Transverse colon (tissue), 4 donors: ENCODE results near the gene DTNBP1. TPM values are rescaled to one million over a fixed set of nuclear protein-coding genes. Genes with fewer than 3 reads are reported as not detected.

Experiments used
- DNase-seq: peaks from one replicate; pipeline ENCODE4 v3.0.0-alpha.2; 2019
- H3K27ac ChIP-seq, 4 donors: fragments of 200-600 bp; sonication (generic); 2 replicates each; pipeline ENCODE4 v1.5.1; 2016 to 2018; ENCODE audit warnings: inconsistent platforms in 4 of 4
- H3K27me3 ChIP-seq: fragments of 200-600 bp; sonication (generic); 2 replicates; pipeline ENCODE4 v1.5.1; 2017; ENCODE audit warnings: inconsistent platforms
- H3K36me3 ChIP-seq, 4 donors: fragments of 200-600 bp; sonication (generic); 2 replicates each; pipeline ENCODE4 v1.5.1; 2017 to 2019; ENCODE audit warnings: inconsistent platforms in 4 of 4
- H3K4me1 ChIP-seq, 4 donors: fragments of 200-600 bp; sonication (generic); 2 replicates each; pipeline ENCODE4 v1.5.1; 2017 to 2020; ENCODE audit warnings: inconsistent platforms in 4 of 4
- H3K4me3 ChIP-seq, 4 donors: fragments of 200-600 bp; sonication (generic); 1 replicate in 1 of 4; 2 replicates in 3 of 4; pipeline versions ENCODE4 v1.5.1 to v1.6.1; 2017 to 2019; ENCODE audit warnings: inconsistent platforms in 4 of 4
- H3K9me3 ChIP-seq, 2 donors: fragments of 200-600 bp; sonication (generic); 2 replicates each; pipeline ENCODE4 v1.5.1; 2017 to 2019; ENCODE audit warnings: inconsistent platforms in 2 of 2
- EP300 ChIP-seq: sonication (generic); formaldehyde crosslinking; IDR thresholded peaks from one replicate; pipeline ENCODE4 v1.6.1; 2017; ENCODE audit warnings: antibody characterized with exemption, low read depth
- POLR2A ChIP-seq: fragments of 450-650 bp; IDR thresholded peaks from one replicate; pipeline ENCODE4 v1.6.1; 2016; ENCODE audit warnings: antibody characterized with exemption, mild to moderate bottlenecking, moderate library complexity
- POLR2AphosphoS5 ChIP-seq, 3 donors: sonication (generic); formaldehyde crosslinking; IDR thresholded peaks; one replicate each; pipeline ENCODE4 v1.6.1; 2016; ENCODE audit warnings: antibody characterized with exemption in 3 of 3
- WGBS, 2 donors: methylation state at CpG; one replicate each; pipeline ENCODE4 v1.1.5; 2018; ENCODE audit warnings: low coverage in 1 of 2; 5-methylcytosine and 5-hydroxymethylcytosine counted together
- in situ Hi-C, 4 donors: fragments of 200-750 bp; cut with MboI; loops; one replicate each; pipeline versions ENCODE4 v1.15.0 to v1.15.1; 2017; ENCODE audit warnings: low sequenced_read_pairs in 3 of 4, low pct_ligation_motif_present in 1 of 4, low pct_unique_long_range_greater_than_20kb in 1 of 4
- intact Hi-C: fragments of 100-400 bp; cut with DNase I; formaldehyde crosslinking; loops from one replicate; pipeline ENCODE4 v1.15.1; 2023; ENCODE audit warnings: low total_unique reads
- total RNA-seq, 4 donors: library from RNA; depleted of rRNA; stranded (reverse); fragments of >200 nt; gene quantifications; one replicate each; pipeline ENCODE4 v1.1.0, GENCODE V29; 2016
- TF ChIP-seq, protein P1 (sequence below), 5 experiments: fragments of 200-600 bp in 3 of 5; fragments of 450-650 bp in 2 of 5; sonication (generic) in 3 of 5; IDR thresholded peaks; 1 replicate in 2 of 5; 2 replicates in 3 of 5; pipeline ENCODE4 v1.5.1; 2016 to 2017; ENCODE audit warnings: antibody characterized with exemption in 5 of 5, inconsistent platforms in 3 of 5, mild to moderate bottlenecking in 2 of 5, moderate library complexity in 1 of 5

The DTNBP1 gene
- total RNA-seq, 4 donors from 2014 or later: 6.0 to 20.3 (median 16.0) TPM

DNA sequence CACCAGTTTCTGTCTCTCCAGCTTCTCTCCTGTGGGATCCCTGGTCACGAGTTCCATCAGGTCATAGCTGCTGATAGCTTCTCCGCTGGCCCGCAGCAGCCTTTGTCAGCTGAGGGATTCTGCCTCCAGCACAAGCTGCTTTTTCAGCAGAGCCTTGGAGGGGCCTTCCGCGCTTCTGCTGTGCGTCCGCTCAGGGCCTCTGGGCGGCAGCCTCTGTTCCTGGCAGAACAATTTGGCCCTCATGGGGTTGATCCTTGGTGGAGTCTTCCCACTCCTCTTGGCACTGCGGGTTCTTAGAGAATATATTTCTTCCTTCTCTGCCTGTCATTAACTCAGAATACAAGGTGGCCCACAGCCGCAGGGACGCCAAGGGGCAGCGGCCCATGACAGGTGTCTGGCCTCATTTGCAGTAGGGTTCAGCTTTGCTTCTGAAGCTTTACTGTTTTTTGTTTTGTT lies 158.8 kb downstream of the DTNBP1 start:
- no peaks in the 10 kb centered on the region for H3K9me3 ChIP-seq
- DNase-seq: peak; percentile 16
- in situ Hi-C loops: loop anchor here in 1 of 4 donors (25.0 kb wide), 1 partner anchor 108 kb away; no protein-coding TSS in a partner anchor
- no peaks in the 10 kb centered on the region for H3K27me3 ChIP-seq
- H3K4me1 ChIP-seq: peaks cover 5 to 28% (median 7%) of the 10 kb centered on the region in 4 donors
- intact Hi-C loops: loop anchor here (10.0 kb wide), 1 partner anchor 121 kb away; no protein-coding TSS in a partner anchor
- peak overlapping the region; percentile 63 to 78 (median 66) for H3K27ac ChIP-seq
- 83 to 86% methylated on average over 3 to 12 of the region's 12 CpGs for WGBS, 2 donors
- no peak overlapping the region for H3K4me3 ChIP-seq
- TF ChIP-seq POLR2AphosphoS5 (IDR thresholded peaks at IDR 0.05): no peak
- TF ChIP-seq, protein P1, sequence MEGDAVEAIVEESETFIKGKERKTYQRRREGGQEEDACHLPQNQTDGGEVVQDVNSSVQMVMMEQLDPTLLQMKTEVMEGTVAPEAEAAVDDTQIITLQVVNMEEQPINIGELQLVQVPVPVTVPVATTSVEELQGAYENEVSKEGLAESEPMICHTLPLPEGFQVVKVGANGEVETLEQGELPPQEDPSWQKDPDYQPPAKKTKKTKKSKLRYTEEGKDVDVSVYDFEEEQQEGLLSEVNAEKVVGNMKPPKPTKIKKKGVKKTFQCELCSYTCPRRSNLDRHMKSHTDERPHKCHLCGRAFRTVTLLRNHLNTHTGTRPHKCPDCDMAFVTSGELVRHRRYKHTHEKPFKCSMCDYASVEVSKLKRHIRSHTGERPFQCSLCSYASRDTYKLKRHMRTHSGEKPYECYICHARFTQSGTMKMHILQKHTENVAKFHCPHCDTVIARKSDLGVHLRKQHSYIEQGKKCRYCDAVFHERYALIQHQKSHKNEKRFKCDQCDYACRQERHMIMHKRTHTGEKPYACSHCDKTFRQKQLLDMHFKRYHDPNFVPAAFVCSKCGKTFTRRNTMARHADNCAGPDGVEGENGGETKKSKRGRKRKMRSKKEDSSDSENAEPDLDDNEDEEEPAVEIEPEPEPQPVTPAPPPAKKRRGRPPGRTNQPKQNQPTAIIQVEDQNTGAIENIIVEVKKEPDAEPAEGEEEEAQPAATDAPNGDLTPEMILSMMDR (IDR thresholded peaks at IDR 0.05): no peak
- TF ChIP-seq EP300: no peak
- TF ChIP-seq POLR2A: no peak
- H3K36me3 ChIP-seq: peaks cover 0 to 10% (median 0%) of the 10 kb centered on the region in 4 donors

DNA sequence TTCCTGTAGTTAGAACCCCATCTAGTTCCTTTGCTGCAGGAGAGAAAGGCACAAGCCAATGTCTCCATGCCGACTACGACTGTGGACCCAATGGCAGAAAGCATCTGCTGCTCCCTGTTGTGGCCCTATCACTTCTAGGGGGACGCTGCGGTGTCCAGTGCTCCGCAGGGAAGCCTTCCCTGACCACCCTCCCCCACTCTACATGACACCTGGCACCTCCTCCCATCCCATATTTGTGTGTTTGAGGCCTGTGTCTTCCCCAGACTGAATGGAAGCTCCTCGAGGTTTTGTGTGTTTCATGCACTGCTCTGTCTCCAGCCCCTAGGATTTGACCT lies 159.5 kb downstream of the DTNBP1 start:
- WGBS, 2 donors: 92 to 100% methylated on average over 2 to 6 of the region's 6 CpGs
- Histone ChIP-seq H3K27me3 (no peaks in the 10 kb centered on the region), H3K4me1 (peaks cover 5 to 28% (median 7%) of the 10 kb centered on the region in 4 donors), H3K27ac (no peak overlapping the region), H3K9me3 (no peaks in the 10 kb centered on the region), H3K36me3 (peaks cover 0 to 6% (median 0%) of the 10 kb centered on the region in 4 donors), H3K4me3 (no peak overlapping the region)
- in situ Hi-C loops (loop anchor here in 1 of 4 donors (25.0 kb wide), 1 partner anchor 109 kb away; no protein-coding TSS in a partner anchor), intact Hi-C loops (loop anchor here (10.0 kb wide), 1 partner anchor 121 kb away; no protein-coding TSS in a partner anchor)
- TF ChIP-seq, protein P1 (IDR thresholded peaks at IDR 0.05): no peak
- no peak for TF ChIP-seq POLR2AphosphoS5 (IDR thresholded peaks at IDR 0.05)
- TF ChIP-seq EP300: no peak
- no peak for TF ChIP-seq POLR2A
- DNase-seq: no peak

DNA sequence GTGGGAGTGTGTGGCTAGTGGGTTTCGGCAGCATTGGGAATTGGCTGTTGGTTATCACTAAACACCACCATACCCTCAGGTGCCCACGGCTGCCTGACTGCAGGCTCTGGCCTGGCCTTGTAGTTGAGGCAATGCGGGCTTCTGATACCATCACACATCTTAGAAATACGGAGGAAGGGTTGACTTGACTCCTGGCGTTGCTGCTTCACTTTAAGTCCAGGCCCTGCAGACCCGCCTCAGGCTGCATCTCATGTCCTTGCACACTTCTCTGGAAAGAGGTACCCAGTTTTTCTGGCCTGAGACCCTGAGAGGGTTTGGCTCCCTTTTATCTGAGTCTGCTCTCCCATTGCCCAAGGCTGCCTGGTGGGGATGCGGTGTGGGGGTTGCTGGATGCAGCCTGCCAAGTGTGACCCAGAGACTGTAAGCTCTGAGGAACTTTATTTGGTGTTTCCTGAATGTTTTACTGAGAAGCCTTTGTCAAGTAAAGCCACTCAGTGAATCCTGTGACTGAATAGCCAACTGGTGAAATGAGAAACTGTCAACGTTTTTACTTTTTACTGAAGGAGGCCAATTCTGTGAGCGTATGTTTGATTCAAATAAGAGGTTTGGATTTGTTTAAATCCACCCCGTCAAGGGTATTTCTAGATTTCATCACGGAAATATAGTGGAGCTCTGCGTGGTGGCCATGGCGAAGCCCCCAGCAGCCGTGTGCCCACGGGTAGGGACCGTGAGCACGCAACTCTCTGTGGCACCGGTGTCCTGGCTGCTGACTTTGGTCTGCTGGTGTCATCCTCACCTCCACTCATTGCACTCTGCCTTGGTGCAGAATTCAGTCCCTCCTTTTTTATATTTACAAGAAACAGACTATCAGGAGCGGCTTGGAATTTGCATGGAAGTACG lies 160.1 kb downstream of the DTNBP1 start:
- WGBS, 2 donors: 59 to 88% methylated on average over 6 to 20 of the region's 20 CpGs
- Histone ChIP-seq H3K27ac (no peak overlapping the region), H3K4me3 (no peak overlapping the region), H3K27me3 (no peaks in the 10 kb centered on the region), H3K4me1 (peaks cover 5 to 28% (median 7%) of the 10 kb centered on the region in 4 donors), H3K9me3 (no peaks in the 10 kb centered on the region), H3K36me3 (peaks cover 0 to 6% (median 0%) of the 10 kb centered on the region in 4 donors)
- intact Hi-C loops: loop anchor here (10.0 kb wide), 1 partner anchor 122 kb away; no protein-coding TSS in a partner anchor
- in situ Hi-C loops: loop anchor here in 1 of 4 donors (25.0 kb wide), 1 partner anchor 110 kb away; no protein-coding TSS in a partner anchor
- TF ChIP-seq EP300 (no peak), POLR2A (no peak), POLR2AphosphoS5 (IDR thresholded peaks at IDR 0.05) (no peak)
- TF ChIP-seq, protein P1 (IDR thresholded peaks at IDR 0.05): no peak
- peak; percentile 4 for DNase-seq

DNA sequence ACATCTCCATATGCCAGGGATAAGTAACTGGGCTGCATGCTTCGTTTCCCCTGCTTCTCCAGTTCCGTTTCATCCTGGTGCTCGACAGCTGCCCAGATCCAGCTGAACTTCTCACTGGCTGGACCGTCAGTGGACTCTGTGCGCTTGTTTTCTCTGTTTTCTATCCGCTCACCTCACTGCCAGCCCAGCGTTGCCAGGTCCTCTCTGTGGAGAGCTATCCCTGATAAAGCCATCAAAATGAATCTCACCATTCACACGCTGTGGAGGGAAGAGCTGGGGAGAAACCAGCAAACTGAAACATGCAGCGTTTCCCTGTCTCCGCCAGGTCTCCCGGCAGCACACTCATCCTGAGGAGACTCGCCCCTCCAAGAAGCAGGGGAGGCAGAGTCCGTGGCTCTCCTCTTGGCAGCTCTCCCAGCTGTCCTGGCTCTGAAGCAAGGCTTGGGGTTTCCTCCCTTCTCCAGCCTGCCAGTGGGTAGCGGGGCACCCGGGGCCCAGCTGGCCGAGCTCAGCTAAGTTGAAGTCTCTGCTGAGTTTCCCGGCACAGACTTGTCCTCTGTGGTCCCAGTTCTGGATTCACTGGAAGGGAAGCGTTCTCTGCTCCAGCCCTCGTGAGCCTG lies 160.9 kb downstream of the DTNBP1 start:
- in situ Hi-C loops (loop anchor here in 1 of 4 donors (25.0 kb wide), 1 partner anchor 110 kb away; no protein-coding TSS in a partner anchor), intact Hi-C loops (loop anchor here (10.0 kb wide), 1 partner anchor 123 kb away; no protein-coding TSS in a partner anchor)

More for the DNA sequence above, 160.9 kb downstream of the DTNBP1 start:
- TF ChIP-seq, protein P1 (IDR thresholded peaks at IDR 0.05): no peak
- no peak for TF ChIP-seq EP300
- TF ChIP-seq POLR2AphosphoS5 (IDR thresholded peaks at IDR 0.05): no peak
- TF ChIP-seq POLR2A: no peak
- H3K27me3 ChIP-seq: no peaks in the 10 kb centered on the region
- H3K9me3 ChIP-seq: no peaks in the 10 kb centered on the region
- DNase-seq: peak; percentile 18
- peaks cover 5 to 28% (median 7%) of the 10 kb centered on the region in 4 donors for H3K4me1 ChIP-seq
- 75% methylated on average over 19 of the region's 19 CpGs; no CpG with 5 or more reads in 1 of the 2 donors for WGBS, 2 donors
- peaks cover 0 to 6% (median 2%) of the 10 kb centered on the region in 4 donors for H3K36me3 ChIP-seq
- H3K4me3 ChIP-seq: no peak overlapping the region
- H3K27ac ChIP-seq: no peak overlapping the region
